Measurements from ENCODE around the gene ZNF496. TPM values are rescaled to one million over a fixed set of nuclear protein-coding genes. Genes with fewer than 3 reads are reported as not detected.

The ZNF496 gene
- total and polyA plus RNA-seq, 9 of the 15 experiments (the other 6 are each of a cell fraction or from before 2014, with no cell fraction given), result 4.3 to 54.0 (median 31.3) TPM

GRCh38 chr1:247295274-247295684 lies 36.4 kb downstream of the ZNF496 start:
- intact Hi-C loops (cut with micrococcal nuclease), result no loop called here
- H3K4me3 ChIP-seq, result no peak overlapping the region
- ChIA-PET POLR2A (no interaction called here), CTCF (ENCODE audit: low intra/inter-chr PET ratio) (no interaction called here)
- H2AFZ ChIP-seq (ENCODE audit: low read depth, low read length), result no peak overlapping the region
- H3K27ac ChIP-seq (ENCODE audit: extremely low read depth, low read depth, low read length), result no peak overlapping the region
- no peaks in the 10 kb centered on the region for H3K27me3 ChIP-seq (ENCODE audit: control insufficient read depth in 2 of 2, insufficient read depth in 2 of 2, low read length in 2 of 2)
- H3K9ac ChIP-seq (ENCODE audit: insufficient read depth in 1 of 2, low read depth in 2 of 2, low read length in 2 of 2), result no peak overlapping the region
- FAIRE-seq (no peak), ATAC-seq (no peak), DNase-seq (ENCODE audit: extremely low read depth in 1 of 4, low spot score in 3 of 4) (no peak)
- H3K36me3 ChIP-seq (ENCODE audit: control insufficient read depth, insufficient read depth, low read length), result peaks cover 23% of the 10 kb centered on the region; the same call in 2 of the 3 replicates
- in situ Hi-C loops (cut with MboI), result no loop called here
- H3K4me1 ChIP-seq (replicated peaks in 1 of 2; ENCODE audit: control insufficient read depth in 2 of 2, insufficient read depth in 2 of 2, low read length in 2 of 2), result peaks cover 25 to 32% of the 10 kb centered on the region in 2 experiments
- no peak overlapping the region for H3K4me2 ChIP-seq (ENCODE audit: insufficient read depth, low read length)
- WGBS (ENCODE audit: insufficient coverage, low coverage, missing lambda C conversion rate), result 47% methylated on average over 6 of the region's 6 CpGs
- TF ChIP-seq ZNF589 (CRISPR knock-in tag; IDR thresholded peaks at IDR 0.05; ENCODE audit: low read depth) (no peak), ZNF518B (CRISPR knock-in tag; IDR thresholded peaks at IDR 0.05) (no peak), PTTG1 (tag; IDR thresholded peaks at IDR 0.05; ENCODE audit: low read depth) (no peak), TEAD2 (tag; IDR thresholded peaks at IDR 0.05) (no peak), ZBTB12 (CRISPR knock-in tag; IDR thresholded peaks at IDR 0.05) (no peak), ATF1 (CRISPR knock-in tag; IDR thresholded peaks at IDR 0.05) (no peak), ATF1 (tag; IDR thresholded peaks at IDR 0.05) (no peak), MLX (CRISPR knock-in tag; conservative IDR thresholded peaks at IDR 0.05) (no peak), GTF2F1 (IDR thresholded peaks at IDR 0.05; ENCODE audit: low read depth, low read length) (no peak), HCFC1 (IDR thresholded peaks at IDR 0.05; ENCODE audit: low read depth, low read length) (no peak), TEAD4 (IDR thresholded peaks at IDR 0.05; ENCODE audit: low read length) (no peak), TEAD4 (CRISPR knock-in tag; IDR thresholded peaks at IDR 0.05; ENCODE audit: borderline replicate concordance) (no peak), DPF2 (IDR thresholded peaks at IDR 0.05) (no peak), C11orf30 (IDR thresholded peaks at IDR 0.05; ENCODE audit: low read depth) (no peak), TAL1 (IDR thresholded peaks at IDR 0.05) (no peak)
- H3K9me1 ChIP-seq (ENCODE audit: control insufficient read depth, insufficient read depth, low read length), result no peaks in the 10 kb centered on the region
- H3K9me3 ChIP-seq (replicated peaks; ENCODE audit: control insufficient read depth, insufficient read depth, low read depth, low read length), result no peaks in the 10 kb centered on the region
- no TSS peak for BruUV-seq (replicated peaks)
- H3K79me2 ChIP-seq (ENCODE audit: control insufficient read depth, insufficient read depth, low read length), result no peaks in the 10 kb centered on the region
- no peaks in the 10 kb centered on the region for H4K20me1 ChIP-seq (replicated peaks; ENCODE audit: control insufficient read depth, insufficient read depth, low read length)
